Esophagus squamous epithelium (tissue), 5 donors: ENCODE data around the gene GLMN. TPM values are rescaled to one million over a fixed set of nuclear protein-coding genes. Genes with fewer than 3 reads are reported as not detected.
"Not testable (repeated sequence)": the region's sequence is repeated elsewhere in the genome, so short reads cannot be mapped to it uniquely, and the experiment has no call there.

Experiments used
- DNase-seq: peaks from one replicate; lab custom pipeline; 2025; lab: John Stamatoyannopoulos, UW
- H3K27ac ChIP-seq, 4 donors: fragments of 200-600 bp; sonication (generic); one replicate each; pipeline ENCODE4 v1.5.1; 2016 to 2019; ENCODE audit warnings: mild to moderate bottlenecking in 1 of 4
- H3K27me3 ChIP-seq, 4 donors: fragments of 200-600 bp; sonication (generic); 1 replicate in 3 of 4; 2 replicates in 1 of 4; pipeline versions ENCODE4 v1.5.1 to v1.6.0; 2017 to 2021; ENCODE audit warnings: antibody characterized with exemption in 1 of 4
- H3K36me3 ChIP-seq, 3 donors: fragments of 200-600 bp; sonication (generic); one replicate each; pipeline ENCODE4 v1.5.1; 2016 to 2019
- H3K4me1 ChIP-seq, 3 donors: fragments of 200-600 bp; sonication (generic); one replicate each; pipeline ENCODE4 v1.5.1; 2017 to 2019
- H3K4me3 ChIP-seq, 4 donors: fragments of 200-600 bp; sonication (generic); 1 replicate in 3 of 4; 2 replicates in 1 of 4; pipeline ENCODE4 v1.5.1; 2016 to 2019; ENCODE audit warnings: mild to moderate bottlenecking in 2 of 4, moderate library complexity in 1 of 4
- H3K9me3 ChIP-seq, 3 donors: fragments of 200-600 bp; sonication (generic); one replicate each; pipeline ENCODE4 v1.5.1; 2016 to 2019
- CTCF ChIP-seq, 6 experiments: fragments of 450-650 bp in 4 of 6; fragments of 200-600 bp in 2 of 6; sonication (generic) in 2 of 6; IDR thresholded peaks; one replicate each; pipeline ENCODE4 v1.5.1; 2016 to 2019; ENCODE audit warnings: antibody characterized with exemption in 6 of 6, mild to moderate bottlenecking in 4 of 6, moderate library complexity in 4 of 6
- POLR2A ChIP-seq, 4 donors: fragments of 450-650 bp; IDR thresholded peaks; one replicate each; pipeline ENCODE4 v1.6.1; 2017; ENCODE audit warnings: antibody characterized with exemption in 4 of 4, mild to moderate bottlenecking in 4 of 4, moderate library complexity in 3 of 4
- WGBS, 2 donors: methylation state at CpG; one replicate each; pipeline ENCODE4 v1.1.5; 2018; 5-methylcytosine and 5-hydroxymethylcytosine counted together
- intact Hi-C: fragments of 100-400 bp; cut with DNase I; formaldehyde crosslinking; loops from one replicate; pipeline ENCODE4 v1.15.0; 2022
- total RNA-seq, 4 donors: library from RNA; depleted of rRNA; stranded (reverse); fragments of >200 nt; gene quantifications; one replicate each; pipeline ENCODE4 v1.1.0, GENCODE V29; 2016
- donor health status: DM: yes; HTN: yes; CAD: no.

The GLMN gene
- total RNA-seq, 4 donors from 2014 or later = 3.9 to 12.0 (median 10.4) TPM

DNA sequence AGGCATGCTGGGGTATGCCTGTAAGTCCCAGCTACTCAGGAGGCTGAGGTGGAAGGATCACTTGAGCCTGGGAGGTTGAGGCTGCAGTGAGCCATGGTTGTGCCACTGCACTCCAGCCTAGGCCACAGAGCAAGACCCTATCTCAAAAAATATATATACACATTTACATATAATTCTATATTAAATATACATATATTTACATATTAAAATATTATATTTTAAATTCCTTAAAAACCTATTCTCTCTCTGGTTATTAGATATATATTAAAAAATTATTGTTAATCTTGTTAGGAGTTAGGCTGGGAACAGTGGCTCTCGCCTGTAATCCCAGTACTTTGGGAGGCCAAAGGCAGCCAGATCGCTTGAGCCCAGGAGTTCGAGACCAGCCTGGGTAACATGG lies 22.7 kb downstream of the GLMN start:
- DNase-seq = no peak
- peaks cover 0 to 84% (median 0%) of the 10 kb centered on the region in 3 donors for H3K36me3 ChIP-seq
- intact Hi-C loops = no loop called here
- no peaks in the 10 kb centered on the region for H3K9me3 ChIP-seq
- no peaks in the 10 kb centered on the region for H3K27me3 ChIP-seq
- 89% methylated on average over 3 of the region's 3 CpGs for WGBS, 2 donors
- H3K4me3 ChIP-seq = no peak overlapping the region
- H3K4me1 ChIP-seq = no peaks in the 10 kb centered on the region
- H3K27ac ChIP-seq = no peak overlapping the region
- TF ChIP-seq POLR2A (IDR thresholded peaks at IDR 0.05) (no peak), CTCF (IDR thresholded peaks at IDR 0.05) (no peak)

GRCh38 chr1:92274939-92275338 lies 23.8 kb downstream of the GLMN start:
- TF ChIP-seq CTCF (IDR thresholded peaks at IDR 0.05) (no peak), POLR2A (IDR thresholded peaks at IDR 0.05) (no peak)
- intact Hi-C loops = no loop called here
- Histone ChIP-seq H3K27ac (no peak overlapping the region), H3K27me3 (no peaks in the 10 kb centered on the region), H3K36me3 (peaks cover 0 to 79% (median 0%) of the 10 kb centered on the region in 3 donors), H3K4me3 (no peak overlapping the region), H3K9me3 (no peaks in the 10 kb centered on the region), H3K4me1 (no peaks in the 10 kb centered on the region)
- 90 to 96% methylated on average over 1 of the region's 1 CpG for WGBS, 2 donors
- no peak for DNase-seq

- no peaks in the 10 kb centered on the region for H3K9me3 ChIP-seq
- H3K4me3 ChIP-seq = no peak overlapping the region
- H3K4me1 ChIP-seq = no peaks in the 10 kb centered on the region
- peaks cover 0 to 78% (median 0%) of the 10 kb centered on the region in 3 donors for H3K36me3 ChIP-seq
- WGBS, 2 donors = 74 to 94% methylated on average over 1 of the region's 1 CpG
- no peak for DNase-seq
- TF ChIP-seq CTCF (IDR thresholded peaks at IDR 0.05) (no peak), POLR2A (IDR thresholded peaks at IDR 0.05) (no peak)
- intact Hi-C loops = no loop called here
- no peak overlapping the region for H3K27ac ChIP-seq
- H3K27me3 ChIP-seq = no peaks in the 10 kb centered on the region
Observed at GRCh38 chr1:92273039-92273438, 25.7 kb downstream of the GLMN start.

DNA sequence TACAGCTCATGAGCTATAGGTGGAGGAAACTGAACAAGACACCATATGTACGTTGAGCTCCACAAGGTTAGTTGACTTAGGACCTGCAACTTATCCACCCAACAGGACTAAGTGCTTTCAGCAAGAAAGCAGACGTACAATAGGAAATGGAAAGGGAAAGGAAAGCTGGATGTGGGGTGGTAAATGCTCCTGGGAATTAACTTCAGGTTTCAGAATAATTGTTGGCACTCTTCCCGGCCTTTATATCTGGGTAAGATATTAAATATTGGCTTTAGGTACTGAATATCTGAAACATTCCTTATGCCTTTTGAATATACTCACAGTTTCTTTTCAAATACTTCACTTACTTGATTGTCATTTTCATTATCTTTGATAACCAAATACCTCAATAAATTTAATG lies 36.3 kb downstream of the GLMN start:
- WGBS, 2 donors = 91 to 94% methylated on average over 3 of the region's 3 CpGs
- TF ChIP-seq CTCF (IDR thresholded peaks at IDR 0.05) (no peak), POLR2A (IDR thresholded peaks at IDR 0.05) (no peak)
- no peak overlapping the region for H3K27ac ChIP-seq
- intact Hi-C loops = no loop called here
- H3K27me3 ChIP-seq = no peaks in the 10 kb centered on the region
- no peak overlapping the region for H3K4me3 ChIP-seq
- DNase-seq = no peak
- H3K4me1 ChIP-seq = no peaks in the 10 kb centered on the region
- peaks cover 0 to 93% (median 7%) of the 10 kb centered on the region in 3 donors for H3K36me3 ChIP-seq
- H3K9me3 ChIP-seq = no peaks in the 10 kb centered on the region

GRCh38 chr1:92259350-92259749 lies 39.4 kb downstream of the GLMN start:
- no peak for DNase-seq
- H3K4me3 ChIP-seq = no peak overlapping the region

DNA sequence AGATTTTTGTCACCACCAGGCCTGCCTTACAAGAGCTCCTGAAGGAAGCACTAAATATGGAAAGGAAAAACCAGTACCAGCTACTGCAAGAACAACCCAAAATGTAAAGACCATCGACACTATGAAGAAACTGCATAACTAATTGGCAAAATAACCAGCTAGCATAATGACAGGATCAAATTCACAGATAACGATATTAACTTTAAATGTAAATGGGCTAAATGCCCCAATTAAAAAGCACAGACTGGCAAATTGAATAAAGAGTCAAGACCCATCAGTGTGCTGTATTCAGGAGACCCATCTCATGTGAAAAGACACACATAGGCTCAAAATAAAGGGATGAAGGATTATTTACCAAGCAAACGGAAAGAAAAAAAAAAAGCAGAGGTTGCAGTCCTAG lies 44.1 kb downstream of the GLMN start:
- H3K4me1 ChIP-seq, H3K27ac ChIP-seq, H3K27me3 ChIP-seq, H3K4me3 ChIP-seq, DNase-seq, H3K9me3 ChIP-seq, intact Hi-C loops: not testable (repeated sequence)
- H3K36me3 ChIP-seq = peaks cover 0 to 60% (median 4%) of the 10 kb centered on the region in 3 donors
- WGBS, 2 donors = 57 to 59% methylated on average over 3 of the region's 3 CpGs

More at GRCh38 chr1:92259350-92259749, 39.4 kb downstream of the GLMN start:
- Histone ChIP-seq H3K27me3 (no peaks in the 10 kb centered on the region), H3K4me1 (no peaks in the 10 kb centered on the region), H3K9me3 (no peaks in the 10 kb centered on the region), H3K27ac (no peak overlapping the region), H3K36me3 (peaks cover 0 to 82% (median 11%) of the 10 kb centered on the region in 3 donors)
- TF ChIP-seq POLR2A (IDR thresholded peaks at IDR 0.05) (no peak), CTCF (IDR thresholded peaks at IDR 0.05) (no peak)
- 12 to 71% methylated on average over 1 of the region's 1 CpG for whole genome bisulfite sequencing, 2 donors
- intact Hi-C loops = no loop called here
